Measurements from ENCODE around the gene RNF115.

- TF ChIP-seq SIX4 (CRISPR knock-in tag; IDR thresholded peaks at IDR 0.05) (no peak), ARID2 (CRISPR knock-in tag; IDR thresholded peaks at IDR 0.05; ENCODE audit: borderline replicate concordance) (no peak), ATF3 (CRISPR knock-in tag; IDR thresholded peaks at IDR 0.05) (no peak), FIP1L1 (IDR thresholded peaks at IDR 0.05; ENCODE audit: borderline replicate concordance, insufficient read depth, low read depth, low read length) (no peak), GABPA (IDR thresholded peaks at IDR 0.05; ENCODE audit: low read depth, low read length) (no peak), GABPA (CRISPR knock-in tag; IDR thresholded peaks at IDR 0.05; ENCODE audit: low read depth) (no peak), ELF4 (CRISPR knock-in tag; IDR thresholded peaks at IDR 0.05; ENCODE audit: borderline replicate concordance) (no peak), ZNF549 (CRISPR knock-in tag; IDR thresholded peaks at IDR 0.05) (no peak), TCF7 (IDR thresholded peaks at IDR 0.05; ENCODE audit: low read depth) (no peak), FOSL2 (CRISPR knock-in tag; IDR thresholded peaks at IDR 0.05) (no peak), ZBTB25 (CRISPR knock-in tag; IDR thresholded peaks at IDR 0.05) (no peak), CTCF (CRISPR knock-in tag; IDR thresholded peaks at IDR 0.05) (no peak), ZNF740 (CRISPR knock-in tag; IDR thresholded peaks at IDR 0.05) (no peak)
These were observed 83.6 kb downstream of the RNF115 start for GRCh38 chr1:145740269-145740668.

Data from HepG2 (cell line).